HepG2 (cell line): Measurements from ENCODE around the gene ZFP36L2. TPM values are rescaled to one million over a fixed set of nuclear protein-coding genes. Genes with fewer than 3 reads are reported as not detected.

ENCODE experiments used
- ARID3A ChIP-seq: IDR thresholded peaks from 2 replicates; pipeline ENCODE4 v1.6.1; 2012; ENCODE audit warnings: low read depth, low read length, improper control_type of control experiment
- ARNT2 ChIP-seq: sonication (generic); formaldehyde crosslinking; IDR thresholded peaks from 2 replicates; pipeline ENCODE4 v1.8.0; 2022; ENCODE audit warnings: mild to moderate bottlenecking, low read depth, missing genetic modification reagents, moderate library complexity
- ATF7-NPFF ChIP-seq: sonication (generic); formaldehyde crosslinking; IDR thresholded peaks from 2 replicates; pipeline ENCODE4 v1.8.1; 2023; ENCODE audit warnings: mild to moderate bottlenecking, low read depth, missing genetic modification reagents, moderate library complexity
- GABPB1 ChIP-seq: IDR thresholded peaks from 2 replicates; pipeline ENCODE4 v1.6.1; 2016; ENCODE audit warnings: mild to moderate bottlenecking, missing genetic modification reagents, moderate library complexity, missing compliant biosample characterization
- GZF1 ChIP-seq: sonication (generic); formaldehyde crosslinking; IDR thresholded peaks from 2 replicates; pipeline ENCODE4 v1.5.1; 2020; ENCODE audit warnings: mild to moderate bottlenecking, missing genetic modification reagents
- MAFG ChIP-seq: sonication (generic); formaldehyde crosslinking; IDR thresholded peaks from 2 replicates; pipeline ENCODE4 v1.5.1; 2020; ENCODE audit warnings: mild to moderate bottlenecking, missing genetic modification reagents
- MYNN ChIP-seq: sonication (generic); formaldehyde crosslinking; IDR thresholded peaks from 2 replicates; pipeline ENCODE4 v1.4.0; 2020; ENCODE audit warnings: mild to moderate bottlenecking, low read depth, missing genetic modification reagents
- PPARG ChIP-seq: conservative IDR thresholded peaks from 2 replicates; pipeline ENCODE4 v1.6.1; 2016; ENCODE audit warnings: missing biosample characterization, missing genetic modification reagents
- RBM39 ChIP-seq: fragments of 200-400 bp; formaldehyde crosslinking; IDR thresholded peaks from one replicate; pipeline ENCODE4 v1.6.1; 2018; ENCODE audit warnings: antibody characterized with exemption, mild to moderate bottlenecking, low read depth, low read length; ENCODE audit not compliant: poor library complexity, severe bottlenecking
- RNF2 ChIP-seq: fragments of 450-650 bp; conservative IDR thresholded peaks from 2 replicates; pipeline ENCODE4 v1.6.1; 2016; ENCODE audit warnings: low read depth
- TAF15 ChIP-seq: fragments of 200-400 bp; formaldehyde crosslinking; IDR thresholded peaks from one replicate; pipeline ENCODE4 v1.6.1; 2018; ENCODE audit warnings: mild to moderate bottlenecking, low read depth, low read length; ENCODE audit not compliant: poor library complexity, severe bottlenecking
- TBP ChIP-seq: sonication (generic); formaldehyde crosslinking; IDR thresholded peaks from 2 replicates; pipeline ENCODE4 v1.5.0; 2020; ENCODE audit warnings: missing genetic modification reagents
- ZFP91 ChIP-seq: sonication (generic); formaldehyde crosslinking; IDR thresholded peaks from 2 replicates; pipeline ENCODE4 v1.9.0; 2022; ENCODE audit warnings: missing genetic modification reagents, mild to moderate bottlenecking, borderline replicate concordance
- ZNF280D ChIP-seq: sonication (generic); formaldehyde crosslinking; IDR thresholded peaks from 2 replicates; pipeline ENCODE4 v1.5.1; 2020; ENCODE audit warnings: mild to moderate bottlenecking, missing genetic modification reagents
- ZNF282 ChIP-seq: fragments of 450-650 bp; IDR thresholded peaks from 2 replicates; pipeline ENCODE4 v1.6.1; 2018; ENCODE audit not compliant: partially characterized antibody
- ZNF468 ChIP-seq: sonication (generic); formaldehyde crosslinking; IDR thresholded peaks from 2 replicates; pipeline ENCODE4 v1.8.0; 2022; ENCODE audit warnings: mild to moderate bottlenecking, moderate library complexity, missing genetic modification reagents
- ZNF780A ChIP-seq: sonication (generic); formaldehyde crosslinking; IDR thresholded peaks from 2 replicates; pipeline ENCODE4 v1.8.0; 2022; ENCODE audit warnings: mild to moderate bottlenecking, missing genetic modification reagents, moderate library complexity
- polyA plus RNA-seq, 8 experiments: library from polyadenylated mRNA; depleted of rRNA in 3 of 8; stranded (reverse) in 7 of 8; unstranded in 1 of 8; fragments of >200 nt; fragmentation: Illumina TruSeq in 4 of 8; extraction: Trizol in 4 of 8; gene quantifications; 2 replicates each; pipeline versions ENCODE4 v1.2.1 to v1.2.3, GENCODE V29; 2011 to 2016; ENCODE audit warnings: low read depth in 4 of 8, missing spikeins in 1 of 8, mixed read lengths in 1 of 8; ENCODE audit not compliant: insufficient read depth in 1 of 8
- total RNA-seq, 5 experiments: library from RNA; depleted of rRNA; stranded (reverse); fragments of >200 nt; fragmentation: Illumina TruSeq; extraction: Trizol; gene quantifications; 2 replicates each; pipeline ENCODE4 v1.2.3, GENCODE V29; 2016; ENCODE audit warnings: low read depth in 1 of 5
- TF ChIP-seq, protein P1 (sequence below), 2 experiments: fragments of 450-650 bp in 1 of 2; sonication (generic) in 1 of 2; formaldehyde crosslinking; IDR thresholded peaks; 2 replicates each; pipeline versions ENCODE4 v1.5.0 to v1.8.0; 2020 to 2022; ENCODE audit warnings: mild to moderate bottlenecking in 1 of 2, missing genetic modification reagents in 1 of 2

The ZFP36L2 gene
- total and polyA plus RNA-seq, 2 of the 13 experiments (the other 11 are each of a cell fraction or from before 2014, with no cell fraction given), result 11.2 to 21.8 TPM

- peak; percentile 90 for TF ChIP-seq ZFP91
- no peak; the same call in 1 of the 2 replicates for TF ChIP-seq MYNN
- peak; percentile 49 for TF ChIP-seq TAF15
- no peak; the same call in 1 of the 2 replicates for TF ChIP-seq ARID3A
- peak; percentile 73 for TF ChIP-seq GABPB1
- peak; percentile 86; the same call in 1 of the 2 replicates for TF ChIP-seq ARNT2 (CRISPR knock-in tag)
- TF ChIP-seq ZNF280D (CRISPR knock-in tag), result no peak
- no peak; the same call in 1 of the 2 replicates for TF ChIP-seq RNF2
- TF ChIP-seq ZNF780A (CRISPR knock-in tag), result no peak
- peak; percentile 54 for TF ChIP-seq RBM39
- no peak for TF ChIP-seq ZNF282
- TF ChIP-seq ATF7-NPFF (CRISPR knock-in tag), result peak; percentile 93
- TF ChIP-seq MAFG (CRISPR knock-in tag), result no peak
- no peak for TF ChIP-seq TBP (CRISPR knock-in tag)
- TF ChIP-seq, protein P1, sequence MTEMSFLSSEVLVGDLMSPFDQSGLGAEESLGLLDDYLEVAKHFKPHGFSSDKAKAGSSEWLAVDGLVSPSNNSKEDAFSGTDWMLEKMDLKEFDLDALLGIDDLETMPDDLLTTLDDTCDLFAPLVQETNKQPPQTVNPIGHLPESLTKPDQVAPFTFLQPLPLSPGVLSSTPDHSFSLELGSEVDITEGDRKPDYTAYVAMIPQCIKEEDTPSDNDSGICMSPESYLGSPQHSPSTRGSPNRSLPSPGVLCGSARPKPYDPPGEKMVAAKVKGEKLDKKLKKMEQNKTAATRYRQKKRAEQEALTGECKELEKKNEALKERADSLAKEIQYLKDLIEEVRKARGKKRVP (CRISPR knock-in tag; IDR thresholded peaks at IDR 0.05), result peak in 1 of 2 experiments; percentile 85; a peak in 2 of 4 replicates
- no peak for TF ChIP-seq ZNF468 (CRISPR knock-in tag)
- peak; percentile 74; the same call in 1 of the 2 replicates for TF ChIP-seq GZF1 (CRISPR knock-in tag)
- TF ChIP-seq PPARG (CRISPR knock-in tag), result no peak; the same call in 1 of the 2 replicates
These were observed 15.7 kb downstream of the ZFP36L2 start (continued) for GRCh38 chr2:43210467-43211303.
